WTC11 (cell line): ENCODE data around the gene ALOX12B.

Experiments
- CBFB ChIP-seq: sonication (generic); formaldehyde crosslinking; IDR thresholded peaks from 2 replicates; pipeline ENCODE4 v1.8.1; 2022; ENCODE audit warnings: mild to moderate bottlenecking, low read depth, missing genetic modification reagents
- IRF1 ChIP-seq: sonication (generic); formaldehyde crosslinking; IDR thresholded peaks from 2 replicates; pipeline ENCODE4 v1.8.0; 2023; ENCODE audit warnings: missing genetic modification reagents
- NFYB ChIP-seq: sonication (generic); formaldehyde crosslinking; conservative IDR thresholded peaks from 2 replicates; pipeline ENCODE4 v1.8.0; 2022; ENCODE audit warnings: low read depth, missing genetic modification reagents
- USF1 ChIP-seq: sonication (generic); formaldehyde crosslinking; IDR thresholded peaks from 2 replicates; pipeline ENCODE4 v1.8.0; 2022; ENCODE audit warnings: mild to moderate bottlenecking, missing genetic modification reagents
- ZNF121 ChIP-seq: sonication (generic); formaldehyde crosslinking; IDR thresholded peaks from 2 replicates; pipeline ENCODE4 v1.8.0; 2023; ENCODE audit warnings: missing genetic modification reagents
- TF ChIP-seq, protein P1 (sequence below): sonication (generic); formaldehyde crosslinking; IDR thresholded peaks from 2 replicates; pipeline ENCODE4 v1.8.1; 2022; ENCODE audit warnings: low read depth, missing genetic modification reagents, borderline replicate concordance
- TF ChIP-seq, protein P2 (sequence below): fragments of 200-600 bp; IDR thresholded peaks from 2 replicates; pipeline ENCODE4 v1.8.0; 2022; ENCODE audit warnings: antibody characterized with exemption
- TF ChIP-seq, protein P3 (sequence below): fragments of 250-450 bp; sonication (Bioruptor Pico); IDR thresholded peaks from 2 replicates; pipeline ENCODE4 v1.9.0; 2021; ENCODE audit warnings: mild to moderate bottlenecking, borderline replicate concordance
- TF ChIP-seq, protein P4 (sequence below): sonication (generic); formaldehyde crosslinking; IDR thresholded peaks from 2 replicates; pipeline ENCODE4 v1.8.1; 2023; ENCODE audit warnings: mild to moderate bottlenecking, missing genetic modification reagents

DNA sequence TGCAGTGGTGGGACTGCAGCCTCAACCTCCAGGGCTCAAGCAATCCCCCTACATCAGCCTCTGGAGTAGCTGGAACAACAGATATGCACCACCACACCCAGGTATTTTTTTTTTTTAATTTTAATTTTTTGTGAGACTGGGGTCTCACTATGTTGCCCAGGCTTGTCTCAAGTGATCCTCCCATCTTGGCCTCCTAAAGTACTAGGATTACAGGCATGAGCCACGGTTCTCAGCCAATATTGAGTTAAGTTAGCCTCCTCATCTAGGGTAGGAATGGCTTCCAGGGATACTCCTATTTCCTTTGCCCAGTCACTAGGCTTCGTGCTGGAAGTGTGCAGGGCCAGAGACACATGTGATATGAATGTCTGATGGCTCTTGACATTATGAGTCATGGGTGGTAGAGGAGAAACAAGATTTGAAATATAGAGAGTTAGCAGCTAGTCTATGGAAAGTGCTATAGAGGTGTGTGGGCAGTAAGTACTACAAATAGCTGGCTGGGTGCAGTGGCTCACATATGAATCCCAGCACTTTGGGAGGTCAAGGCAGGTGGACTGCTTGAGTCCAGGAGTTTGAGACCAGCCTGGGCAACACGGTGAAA is 44.4 kb upstream of the ALOX12B start:
- TF ChIP-seq USF1 (no peak), IRF1 (no peak), CBFB (CRISPR knock-in tag) (no peak), NFYB (CRISPR knock-in tag) (no peak), ZNF121 (CRISPR knock-in tag) (no peak)
- TF ChIP-seq, protein P1, sequence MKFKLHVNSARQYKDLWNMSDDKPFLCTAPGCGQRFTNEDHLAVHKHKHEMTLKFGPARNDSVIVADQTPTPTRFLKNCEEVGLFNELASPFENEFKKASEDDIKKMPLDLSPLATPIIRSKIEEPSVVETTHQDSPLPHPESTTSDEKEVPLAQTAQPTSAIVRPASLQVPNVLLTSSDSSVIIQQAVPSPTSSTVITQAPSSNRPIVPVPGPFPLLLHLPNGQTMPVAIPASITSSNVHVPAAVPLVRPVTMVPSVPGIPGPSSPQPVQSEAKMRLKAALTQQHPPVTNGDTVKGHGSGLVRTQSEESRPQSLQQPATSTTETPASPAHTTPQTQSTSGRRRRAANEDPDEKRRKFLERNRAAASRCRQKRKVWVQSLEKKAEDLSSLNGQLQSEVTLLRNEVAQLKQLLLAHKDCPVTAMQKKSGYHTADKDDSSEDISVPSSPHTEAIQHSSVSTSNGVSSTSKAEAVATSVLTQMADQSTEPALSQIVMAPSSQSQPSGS (CRISPR knock-in tag): no peak
- TF ChIP-seq, protein P2, sequence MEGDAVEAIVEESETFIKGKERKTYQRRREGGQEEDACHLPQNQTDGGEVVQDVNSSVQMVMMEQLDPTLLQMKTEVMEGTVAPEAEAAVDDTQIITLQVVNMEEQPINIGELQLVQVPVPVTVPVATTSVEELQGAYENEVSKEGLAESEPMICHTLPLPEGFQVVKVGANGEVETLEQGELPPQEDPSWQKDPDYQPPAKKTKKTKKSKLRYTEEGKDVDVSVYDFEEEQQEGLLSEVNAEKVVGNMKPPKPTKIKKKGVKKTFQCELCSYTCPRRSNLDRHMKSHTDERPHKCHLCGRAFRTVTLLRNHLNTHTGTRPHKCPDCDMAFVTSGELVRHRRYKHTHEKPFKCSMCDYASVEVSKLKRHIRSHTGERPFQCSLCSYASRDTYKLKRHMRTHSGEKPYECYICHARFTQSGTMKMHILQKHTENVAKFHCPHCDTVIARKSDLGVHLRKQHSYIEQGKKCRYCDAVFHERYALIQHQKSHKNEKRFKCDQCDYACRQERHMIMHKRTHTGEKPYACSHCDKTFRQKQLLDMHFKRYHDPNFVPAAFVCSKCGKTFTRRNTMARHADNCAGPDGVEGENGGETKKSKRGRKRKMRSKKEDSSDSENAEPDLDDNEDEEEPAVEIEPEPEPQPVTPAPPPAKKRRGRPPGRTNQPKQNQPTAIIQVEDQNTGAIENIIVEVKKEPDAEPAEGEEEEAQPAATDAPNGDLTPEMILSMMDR: no peak
- TF ChIP-seq, protein P3, sequence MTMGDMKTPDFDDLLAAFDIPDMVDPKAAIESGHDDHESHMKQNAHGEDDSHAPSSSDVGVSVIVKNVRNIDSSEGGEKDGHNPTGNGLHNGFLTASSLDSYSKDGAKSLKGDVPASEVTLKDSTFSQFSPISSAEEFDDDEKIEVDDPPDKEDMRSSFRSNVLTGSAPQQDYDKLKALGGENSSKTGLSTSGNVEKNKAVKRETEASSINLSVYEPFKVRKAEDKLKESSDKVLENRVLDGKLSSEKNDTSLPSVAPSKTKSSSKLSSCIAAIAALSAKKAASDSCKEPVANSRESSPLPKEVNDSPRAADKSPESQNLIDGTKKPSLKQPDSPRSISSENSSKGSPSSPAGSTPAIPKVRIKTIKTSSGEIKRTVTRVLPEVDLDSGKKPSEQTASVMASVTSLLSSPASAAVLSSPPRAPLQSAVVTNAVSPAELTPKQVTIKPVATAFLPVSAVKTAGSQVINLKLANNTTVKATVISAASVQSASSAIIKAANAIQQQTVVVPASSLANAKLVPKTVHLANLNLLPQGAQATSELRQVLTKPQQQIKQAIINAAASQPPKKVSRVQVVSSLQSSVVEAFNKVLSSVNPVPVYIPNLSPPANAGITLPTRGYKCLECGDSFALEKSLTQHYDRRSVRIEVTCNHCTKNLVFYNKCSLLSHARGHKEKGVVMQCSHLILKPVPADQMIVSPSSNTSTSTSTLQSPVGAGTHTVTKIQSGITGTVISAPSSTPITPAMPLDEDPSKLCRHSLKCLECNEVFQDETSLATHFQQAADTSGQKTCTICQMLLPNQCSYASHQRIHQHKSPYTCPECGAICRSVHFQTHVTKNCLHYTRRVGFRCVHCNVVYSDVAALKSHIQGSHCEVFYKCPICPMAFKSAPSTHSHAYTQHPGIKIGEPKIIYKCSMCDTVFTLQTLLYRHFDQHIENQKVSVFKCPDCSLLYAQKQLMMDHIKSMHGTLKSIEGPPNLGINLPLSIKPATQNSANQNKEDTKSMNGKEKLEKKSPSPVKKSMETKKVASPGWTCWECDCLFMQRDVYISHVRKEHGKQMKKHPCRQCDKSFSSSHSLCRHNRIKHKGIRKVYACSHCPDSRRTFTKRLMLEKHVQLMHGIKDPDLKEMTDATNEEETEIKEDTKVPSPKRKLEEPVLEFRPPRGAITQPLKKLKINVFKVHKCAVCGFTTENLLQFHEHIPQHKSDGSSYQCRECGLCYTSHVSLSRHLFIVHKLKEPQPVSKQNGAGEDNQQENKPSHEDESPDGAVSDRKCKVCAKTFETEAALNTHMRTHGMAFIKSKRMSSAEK (CRISPR knock-in tag): no peak
- TF ChIP-seq, protein P4, sequence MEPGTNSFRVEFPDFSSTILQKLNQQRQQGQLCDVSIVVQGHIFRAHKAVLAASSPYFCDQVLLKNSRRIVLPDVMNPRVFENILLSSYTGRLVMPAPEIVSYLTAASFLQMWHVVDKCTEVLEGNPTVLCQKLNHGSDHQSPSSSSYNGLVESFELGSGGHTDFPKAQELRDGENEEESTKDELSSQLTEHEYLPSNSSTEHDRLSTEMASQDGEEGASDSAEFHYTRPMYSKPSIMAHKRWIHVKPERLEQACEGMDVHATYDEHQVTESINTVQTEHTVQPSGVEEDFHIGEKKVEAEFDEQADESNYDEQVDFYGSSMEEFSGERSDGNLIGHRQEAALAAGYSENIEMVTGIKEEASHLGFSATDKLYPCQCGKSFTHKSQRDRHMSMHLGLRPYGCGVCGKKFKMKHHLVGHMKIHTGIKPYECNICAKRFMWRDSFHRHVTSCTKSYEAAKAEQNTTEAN: no peak
